Measurements from ENCODE around the gene KIF1A. TPM values are rescaled to one million over a fixed set of nuclear protein-coding genes. Genes with fewer than 3 reads are reported as not detected.

Gene KIF1A
- total and polyA plus RNA-seq, 7 experiments from 2014 or later, result 0.24 TPM; not detected in 6

DNA sequence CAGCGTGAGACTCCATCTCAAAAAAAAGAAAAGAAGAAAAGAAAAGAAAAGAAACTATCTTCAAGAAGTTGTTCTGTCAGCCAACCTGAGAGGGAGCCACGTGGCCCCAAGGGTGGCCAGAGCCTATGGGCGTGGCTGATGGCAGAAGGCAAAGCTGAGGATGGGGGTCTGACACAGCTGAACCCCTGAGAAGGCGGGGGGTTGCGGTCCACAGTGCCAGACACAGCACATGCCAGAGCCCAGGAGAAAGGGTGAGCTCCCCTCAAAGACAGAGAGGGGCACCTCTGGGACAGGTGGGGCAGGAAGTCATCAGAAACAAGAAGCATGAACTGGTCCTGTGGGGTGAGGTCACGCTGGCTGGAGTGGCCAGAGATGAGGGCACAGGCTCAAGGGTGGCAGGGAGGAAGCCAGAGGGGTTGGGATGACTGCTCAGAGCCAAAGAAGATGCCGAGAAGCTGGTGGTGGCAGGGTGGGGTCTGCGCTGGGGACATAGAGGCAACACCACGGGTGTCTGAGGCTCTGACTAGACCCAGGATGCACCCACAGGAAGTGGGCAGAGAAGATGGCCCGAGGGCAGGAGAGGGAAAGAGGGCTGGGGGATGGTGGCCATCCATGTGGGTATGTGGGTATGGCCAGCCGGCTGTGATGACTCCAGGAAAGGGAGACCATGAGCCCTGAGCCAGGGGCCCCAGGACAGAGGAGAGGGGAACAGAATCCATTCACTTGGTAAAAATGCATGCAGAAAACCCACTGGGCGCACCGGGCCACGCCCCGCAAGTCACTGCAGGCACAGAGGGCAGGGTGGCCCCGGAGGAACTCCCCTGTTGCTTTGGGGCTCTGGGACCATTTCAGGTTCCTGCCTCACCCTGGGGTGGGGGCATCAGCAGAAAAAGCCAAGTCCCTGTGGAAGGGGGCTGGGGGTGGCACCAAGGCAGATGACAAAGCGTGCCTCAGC is 8.4 kb downstream of the KIF1A start:
- DNase-seq (peak in 1 of 9 donors; percentile 4), ATAC-seq (no peak)
- Histone ChIP-seq H3K27ac (ENCODE audit: low read depth, low read length) (no peak overlapping the region), H3K4me3 (ENCODE audit: low read length) (no peak overlapping the region), H3K27me3 (ENCODE audit: control insufficient read depth in 2 of 2, insufficient read depth in 2 of 2, low read length in 2 of 2) (no peaks in the 10 kb centered on the region), H3K4me1 (ENCODE audit: control insufficient read depth in 2 of 2, insufficient read depth in 2 of 2, low read length in 2 of 2) (no peaks in the 10 kb centered on the region), H3K36me3 (ENCODE audit: control insufficient read depth in 2 of 3, insufficient read depth in 3 of 3, low read length in 3 of 3) (no peaks in the 10 kb centered on the region), H3K9me3 (ENCODE audit: control insufficient read depth in 2 of 3, low read length in 3 of 3) (peaks cover 0 to 16% (median 0%) of the 10 kb centered on the region in 3 experiments)
- Mint-ChIP-seq H3K4me1 (peaks cover 0 to 4% (median 0%) of the 10 kb centered on the region in 7 donors), H3K27ac (peak overlapping the region in 3 of 9 donors; percentile 22 to 77 (median 37)), H3K36me3 (peaks cover 0 to 9% (median 0%) of the 10 kb centered on the region in 5 donors), H3K4me3 (no peak overlapping the region), H3K27me3 (peaks cover 0 to 12% (median 4%) of the 10 kb centered on the region in 5 donors), H3K9me3 (peaks cover 0 to 14% (median 7%) of the 10 kb centered on the region in 11 donors)
- intact Hi-C loops (cut with micrococcal nuclease), result no loop called here
- POLR2A ChIA-PET, result no interaction called here
- CTCF ChIA-PET, result no interaction called here

DNA sequence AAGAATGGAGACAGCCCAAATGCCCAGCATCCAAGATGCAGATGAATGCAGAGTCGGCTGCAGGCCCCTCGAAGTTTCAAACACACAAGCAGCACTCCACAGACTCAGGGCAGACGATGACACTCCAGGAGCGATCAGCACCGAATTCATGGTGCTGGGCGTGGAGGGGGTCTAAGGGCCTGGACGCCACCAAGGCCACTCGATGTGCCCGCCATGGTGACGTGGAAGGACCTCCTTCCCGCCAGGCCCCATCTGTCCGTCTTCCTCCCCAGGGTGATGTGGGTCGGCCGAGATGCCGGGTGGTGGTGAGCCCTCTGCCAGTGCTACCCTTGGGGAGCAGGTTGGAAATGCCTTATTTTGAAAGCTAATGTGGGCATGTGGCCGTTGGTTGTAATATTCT is 9.4 kb downstream of the KIF1A start:
- intact Hi-C loops (cut with micrococcal nuclease), result no loop called here

DNA sequence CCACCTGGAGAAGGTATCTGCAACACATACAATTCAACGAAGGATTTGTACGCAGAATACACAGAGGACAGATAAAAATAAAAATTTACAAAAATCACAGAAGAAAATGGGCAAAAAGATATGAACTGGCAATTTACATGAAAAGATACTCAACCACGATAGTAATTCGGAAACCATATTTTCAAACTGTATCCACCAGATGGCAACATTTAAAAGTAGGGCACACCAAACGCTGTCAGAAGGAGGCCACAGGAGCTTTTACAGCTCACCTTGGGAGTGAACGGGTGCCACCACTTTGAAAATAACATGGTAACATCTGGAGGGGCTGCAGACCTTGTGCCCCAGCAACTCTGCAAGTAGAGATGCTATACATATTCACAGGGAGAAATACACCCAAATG is 9.8 kb downstream of the KIF1A start:
- CTCF ChIA-PET, result no interaction called here
- no peaks in the 10 kb centered on the region for H3K4me1 ChIP-seq (ENCODE audit: control insufficient read depth in 2 of 2, insufficient read depth in 2 of 2, low read length in 2 of 2)
- H3K4me1 Mint-ChIP-seq, result peaks cover 0 to 2% (median 0%) of the 10 kb centered on the region in 7 donors
- peaks cover 0 to 9% (median 0%) of the 10 kb centered on the region in 5 donors for H3K36me3 Mint-ChIP-seq
- intact Hi-C loops (cut with micrococcal nuclease), result no loop called here
- H3K9me3 ChIP-seq (ENCODE audit: control insufficient read depth in 2 of 3, low read length in 3 of 3), result peaks cover 0 to 20% (median 0%) of the 10 kb centered on the region in 3 experiments
- H3K27ac Mint-ChIP-seq, result no peak overlapping the region
- H3K27me3 Mint-ChIP-seq, result peaks cover 0 to 14% (median 4%) of the 10 kb centered on the region in 5 donors
- ATAC-seq, result no peak
- no peak overlapping the region for H3K4me3 ChIP-seq (ENCODE audit: low read length)
- no peak for DNase-seq
- no peaks in the 10 kb centered on the region for H3K27me3 ChIP-seq (ENCODE audit: control insufficient read depth in 2 of 2, insufficient read depth in 2 of 2, low read length in 2 of 2)
- peaks cover 0 to 27% (median 11%) of the 10 kb centered on the region in 11 donors for H3K9me3 Mint-ChIP-seq
- no peak overlapping the region for H3K4me3 Mint-ChIP-seq
- H3K36me3 ChIP-seq (ENCODE audit: control insufficient read depth in 2 of 3, insufficient read depth in 3 of 3, low read length in 3 of 3), result no peaks in the 10 kb centered on the region
- POLR2A ChIA-PET, result interaction anchor here (0.7 kb wide), 1 partner anchor 187 kb away, joined by 5 read pairs; no protein-coding TSS in a partner anchor
- no peak overlapping the region for H3K27ac ChIP-seq (ENCODE audit: low read depth, low read length)

More for the DNA sequence above, 9.4 kb downstream of the KIF1A start:
- H3K4me1 ChIP-seq (ENCODE audit: control insufficient read depth in 2 of 2, insufficient read depth in 2 of 2, low read length in 2 of 2), result no peaks in the 10 kb centered on the region
- H3K36me3 ChIP-seq (ENCODE audit: control insufficient read depth in 2 of 3, insufficient read depth in 3 of 3, low read length in 3 of 3), result no peaks in the 10 kb centered on the region
- H3K27me3 ChIP-seq (ENCODE audit: control insufficient read depth in 2 of 2, insufficient read depth in 2 of 2, low read length in 2 of 2), result no peaks in the 10 kb centered on the region
- DNase-seq (peak in 2 of 9 donors; percentile 2 to 3), ATAC-seq (no peak)
- peaks cover 0 to 12% (median 4%) of the 10 kb centered on the region in 5 donors for H3K27me3 Mint-ChIP-seq
- H3K4me1 Mint-ChIP-seq, result peaks cover 0 to 2% (median 0%) of the 10 kb centered on the region in 7 donors
- H3K4me3 Mint-ChIP-seq, result no peak overlapping the region
- H3K9me3 Mint-ChIP-seq, result peaks cover 0 to 23% (median 10%) of the 10 kb centered on the region in 11 donors
- no peak overlapping the region for H3K27ac Mint-ChIP-seq
- CTCF ChIA-PET, result no interaction called here
- POLR2A ChIA-PET, result no interaction called here
- peaks cover 0 to 9% (median 0%) of the 10 kb centered on the region in 5 donors for H3K36me3 Mint-ChIP-seq
- peaks cover 0 to 20% (median 0%) of the 10 kb centered on the region in 3 experiments for H3K9me3 ChIP-seq (ENCODE audit: control insufficient read depth in 2 of 3, low read length in 3 of 3)
- H3K27ac ChIP-seq (ENCODE audit: low read depth, low read length), result no peak overlapping the region
- no peak overlapping the region for H3K4me3 ChIP-seq (ENCODE audit: low read length)

DNA sequence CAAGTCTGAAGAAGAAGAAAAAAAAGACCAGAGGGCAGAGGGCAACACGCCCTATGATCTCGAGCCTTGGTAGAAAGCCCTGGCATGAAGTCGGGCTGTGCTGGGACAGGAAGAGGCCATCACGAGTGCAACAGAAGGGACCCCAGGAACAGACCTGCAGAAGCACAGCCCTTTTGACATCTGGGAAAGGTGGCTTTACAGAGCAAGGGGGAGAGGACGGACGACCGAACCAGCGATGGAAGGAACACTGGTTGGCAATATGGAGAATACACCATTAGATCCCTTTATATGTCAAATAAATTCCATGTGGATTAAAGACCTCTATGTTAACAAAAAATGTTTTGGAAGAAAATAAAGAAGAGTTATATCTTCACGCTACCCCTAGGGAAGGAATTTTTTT is 10.7 kb downstream of the KIF1A start:
- Mint-ChIP-seq H3K27me3 (peaks cover 3 to 20% (median 5%) of the 10 kb centered on the region in 5 donors), H3K36me3 (peaks cover 0 to 7% (median 3%) of the 10 kb centered on the region in 5 donors), H3K9me3 (peaks cover 0 to 28% (median 9%) of the 10 kb centered on the region in 11 donors), H3K4me3 (no peak overlapping the region), H3K4me1 (peaks cover 0 to 2% (median 0%) of the 10 kb centered on the region in 7 donors), H3K27ac (no peak overlapping the region)
- ChIA-PET CTCF (no interaction called here), POLR2A (no interaction called here)
- Histone ChIP-seq H3K36me3 (ENCODE audit: control insufficient read depth in 2 of 3, insufficient read depth in 3 of 3, low read length in 3 of 3) (no peaks in the 10 kb centered on the region), H3K9me3 (ENCODE audit: control insufficient read depth in 2 of 3, low read length in 3 of 3) (peaks cover 0 to 17% (median 0%) of the 10 kb centered on the region in 3 experiments), H3K4me3 (ENCODE audit: low read length) (no peak overlapping the region), H3K4me1 (ENCODE audit: control insufficient read depth in 2 of 2, insufficient read depth in 2 of 2, low read length in 2 of 2) (no peaks in the 10 kb centered on the region), H3K27ac (ENCODE audit: low read depth, low read length) (no peak overlapping the region), H3K27me3 (ENCODE audit: control insufficient read depth in 2 of 2, insufficient read depth in 2 of 2, low read length in 2 of 2) (no peaks in the 10 kb centered on the region)
- no peak for DNase-seq
- intact Hi-C loops (cut with micrococcal nuclease), result no loop called here
- ATAC-seq, result no peak

DNA sequence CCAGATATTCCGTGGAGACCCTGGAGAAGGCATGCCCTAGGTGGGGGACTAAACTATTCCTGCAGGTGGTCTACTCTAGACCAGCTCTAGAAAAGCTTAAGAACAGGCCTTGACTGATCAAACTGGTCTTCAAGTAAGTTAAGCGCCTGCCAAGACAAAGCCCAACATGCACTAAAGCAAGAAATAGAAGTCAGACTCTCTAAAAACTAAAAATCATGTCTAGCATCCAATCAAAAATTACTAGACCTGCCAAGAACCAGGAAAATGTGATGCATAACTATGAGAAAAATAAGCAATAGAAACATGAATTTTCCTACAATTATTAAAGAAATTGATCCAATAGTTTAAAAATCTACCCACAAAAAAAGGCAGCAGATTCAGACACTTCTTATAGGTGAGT is 13.6 kb downstream of the KIF1A start:
- H3K27ac Mint-ChIP-seq, result no peak overlapping the region
- H3K4me1 Mint-ChIP-seq, result no peaks in the 10 kb centered on the region
- CTCF ChIA-PET, result no interaction called here
- Histone ChIP-seq H3K4me1 (ENCODE audit: control insufficient read depth in 2 of 2, insufficient read depth in 2 of 2, low read length in 2 of 2) (no peaks in the 10 kb centered on the region), H3K27ac (ENCODE audit: low read depth, low read length) (no peak overlapping the region), H3K4me3 (ENCODE audit: low read length) (no peak overlapping the region), H3K27me3 (ENCODE audit: control insufficient read depth in 2 of 2, insufficient read depth in 2 of 2, low read length in 2 of 2) (no peaks in the 10 kb centered on the region), H3K36me3 (ENCODE audit: control insufficient read depth in 2 of 3, insufficient read depth in 3 of 3, low read length in 3 of 3) (no peaks in the 10 kb centered on the region), H3K9me3 (ENCODE audit: control insufficient read depth in 2 of 3, low read length in 3 of 3) (peaks cover 0 to 4% (median 0%) of the 10 kb centered on the region in 3 experiments)
- peaks cover 0 to 3% (median 0%) of the 10 kb centered on the region in 5 donors for H3K36me3 Mint-ChIP-seq
- peaks cover 0 to 21% (median 6%) of the 10 kb centered on the region in 11 donors for H3K9me3 Mint-ChIP-seq
- no peak overlapping the region for H3K4me3 Mint-ChIP-seq
- DNase-seq (no peak), ATAC-seq (no peak)
- H3K27me3 Mint-ChIP-seq, result peaks cover 8 to 34% (median 12%) of the 10 kb centered on the region in 5 donors
- intact Hi-C loops (cut with micrococcal nuclease), result no loop called here
- POLR2A ChIA-PET, result no interaction called here

DNA sequence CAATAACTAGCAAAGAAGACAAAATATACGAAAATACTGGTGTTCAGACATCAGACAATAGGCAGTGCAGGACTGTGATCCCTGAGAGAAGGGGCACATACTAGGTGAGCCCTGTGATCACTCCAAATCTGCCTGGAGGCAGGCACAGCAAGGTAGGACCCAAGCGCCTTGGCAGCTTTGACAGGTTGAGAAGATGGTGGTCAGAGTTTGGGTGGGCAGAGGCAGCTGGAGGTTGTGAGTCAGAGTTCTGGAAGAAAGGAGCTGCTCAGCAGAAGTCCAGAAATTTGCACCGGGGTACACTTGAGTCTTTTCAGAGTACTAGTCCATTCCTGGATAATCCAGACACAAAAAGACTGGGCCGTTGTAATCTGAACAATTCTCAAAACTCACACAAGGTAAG is 14.0 kb downstream of the KIF1A start:
- peaks cover 0 to 21% (median 6%) of the 10 kb centered on the region in 11 donors for H3K9me3 Mint-ChIP-seq
- H3K27ac ChIP-seq (ENCODE audit: low read depth, low read length), result no peak overlapping the region
- H3K4me3 Mint-ChIP-seq, result no peak overlapping the region
- peaks cover 0 to 3% (median 0%) of the 10 kb centered on the region in 5 donors for H3K36me3 Mint-ChIP-seq
- no peaks in the 10 kb centered on the region for H3K27me3 ChIP-seq (ENCODE audit: control insufficient read depth in 2 of 2, insufficient read depth in 2 of 2, low read length in 2 of 2)
- no peaks in the 10 kb centered on the region for H3K4me1 ChIP-seq (ENCODE audit: control insufficient read depth in 2 of 2, insufficient read depth in 2 of 2, low read length in 2 of 2)
- no peak overlapping the region for H3K4me3 ChIP-seq (ENCODE audit: low read length)
- H3K27ac Mint-ChIP-seq, result no peak overlapping the region
- ATAC-seq (no peak), DNase-seq (no peak)
- CTCF ChIA-PET, result no interaction called here
- peaks cover 8 to 38% (median 13%) of the 10 kb centered on the region in 5 donors for H3K27me3 Mint-ChIP-seq
- H3K36me3 ChIP-seq (ENCODE audit: control insufficient read depth in 2 of 3, insufficient read depth in 3 of 3, low read length in 3 of 3), result no peaks in the 10 kb centered on the region
- intact Hi-C loops (cut with micrococcal nuclease), result no loop called here
- POLR2A ChIA-PET, result no interaction called here
- peaks cover 0 to 4% (median 0%) of the 10 kb centered on the region in 3 experiments for H3K9me3 ChIP-seq (ENCODE audit: control insufficient read depth in 2 of 3, low read length in 3 of 3)
- H3K4me1 Mint-ChIP-seq, result no peaks in the 10 kb centered on the region
